ENCODE results near the gene TCF19. TPM values are rescaled to one million over a fixed set of nuclear protein-coding genes. Genes with fewer than 3 reads are reported as not detected.
"Not testable (repeated sequence)": the region's sequence is repeated elsewhere in the genome, so short reads cannot be mapped to it uniquely, and the experiment has no call there.

TCF19 gene
- total and polyA plus RNA-seq, 9 donors = 9.3 to 18.4 (median 13.4) TPM

DNA sequence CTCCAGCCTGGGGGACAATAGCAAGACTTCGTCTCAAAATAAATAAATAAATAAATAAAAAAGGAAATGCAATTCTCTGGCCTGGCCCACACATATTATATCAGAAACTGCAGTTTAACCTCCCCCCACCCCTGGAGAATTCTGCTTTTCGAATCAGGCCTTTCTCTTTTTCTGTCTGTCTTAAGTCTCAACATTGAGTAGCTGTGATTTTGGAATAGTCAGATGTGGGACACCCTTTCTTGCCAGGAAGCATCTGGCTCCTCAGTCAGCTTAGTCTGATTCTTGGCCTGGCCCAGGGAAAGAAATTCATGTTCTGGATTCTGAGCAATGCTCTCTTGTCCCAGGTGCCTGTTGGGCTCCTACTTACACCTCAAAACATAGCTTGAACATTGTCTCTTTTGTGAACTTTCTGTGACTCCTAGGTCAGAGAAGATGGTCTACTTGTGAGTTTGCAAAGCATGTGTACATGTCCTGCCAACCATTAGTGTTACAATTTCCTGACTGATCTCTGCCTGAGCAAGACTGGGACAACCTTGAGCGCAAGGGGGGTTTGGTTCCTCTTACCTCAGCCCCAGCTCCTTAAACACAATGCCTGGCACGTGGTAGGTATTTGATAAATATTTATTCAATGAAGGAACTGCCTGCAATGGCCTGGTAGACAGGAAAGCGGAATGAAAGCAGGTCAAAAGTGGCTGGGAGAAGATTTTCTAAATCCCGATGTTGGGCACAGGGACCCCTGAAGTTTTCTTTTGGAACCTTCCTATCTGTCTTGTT lies 35.9 kb downstream of the TCF19 start:
- Histone ChIP-seq H3K9me3 (replicated peaks; ENCODE audit: control insufficient read depth, low read depth, low read length) (no peaks in the 10 kb centered on the region), H3K27ac (ENCODE audit: low read length) (no peak overlapping the region), H3K4me3 (ENCODE audit: low read length) (no peak overlapping the region), H3K27me3 (ENCODE audit: control insufficient read depth, insufficient read depth, low read length) (no peaks in the 10 kb centered on the region), H3K36me3 (ENCODE audit: control insufficient read depth, insufficient read depth, low read length) (no peaks in the 10 kb centered on the region), H3K4me1 (ENCODE audit: control insufficient read depth, insufficient read depth, low read length) (peaks cover 9% of the 10 kb centered on the region)
- WGBS (ENCODE audit: insufficient coverage) = 83% methylated on average over 1 of the region's 6 CpGs
- DNase-seq = no peak

DNA sequence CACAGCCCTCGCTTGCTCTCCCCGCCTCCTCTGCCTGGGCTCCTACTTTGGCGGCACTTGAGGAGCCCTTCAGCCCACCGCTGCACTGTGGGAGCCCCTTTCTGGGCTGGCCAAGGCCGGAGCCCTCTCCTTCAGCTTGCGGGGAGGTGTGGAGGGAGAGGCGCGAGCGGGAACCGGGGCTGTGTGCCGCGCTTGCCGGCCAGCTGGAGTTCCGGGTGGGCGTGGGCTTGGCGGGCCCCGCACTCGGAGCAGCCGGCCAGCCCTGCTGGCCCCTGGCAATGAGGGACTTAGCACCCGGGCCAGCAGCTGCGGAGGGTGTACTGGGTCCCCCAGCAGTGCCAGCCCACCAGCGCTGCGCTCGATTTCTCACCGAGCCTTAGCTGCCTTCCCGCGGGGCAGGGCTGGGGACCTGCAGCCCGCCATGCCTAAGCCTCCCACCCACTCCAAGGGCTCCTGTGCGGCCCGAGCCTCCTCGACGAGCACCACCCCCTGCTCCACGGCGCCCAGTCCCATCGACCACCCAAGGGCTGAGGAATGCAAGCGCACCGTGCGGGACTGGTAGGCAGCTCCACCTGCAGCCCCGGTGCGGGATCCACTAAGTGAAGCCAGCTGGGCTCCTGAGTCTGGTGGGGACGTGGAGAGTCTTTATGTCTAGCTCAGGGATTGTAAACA lies 37.1 kb downstream of the TCF19 start:
- not testable (repeated sequence) for H3K4me3 ChIP-seq (ENCODE audit: low read length); H3K27me3 ChIP-seq (ENCODE audit: control insufficient read depth, insufficient read depth, low read length); H3K9me3 ChIP-seq (replicated peaks; ENCODE audit: control insufficient read depth, low read depth, low read length); H3K4me1 ChIP-seq (ENCODE audit: control insufficient read depth, insufficient read depth, low read length); H3K36me3 ChIP-seq (ENCODE audit: control insufficient read depth, insufficient read depth, low read length); DNase-seq; H3K27ac ChIP-seq (ENCODE audit: low read length)
- 92% methylated on average over 15 of the region's 41 CpGs for WGBS (ENCODE audit: insufficient coverage)

DNA sequence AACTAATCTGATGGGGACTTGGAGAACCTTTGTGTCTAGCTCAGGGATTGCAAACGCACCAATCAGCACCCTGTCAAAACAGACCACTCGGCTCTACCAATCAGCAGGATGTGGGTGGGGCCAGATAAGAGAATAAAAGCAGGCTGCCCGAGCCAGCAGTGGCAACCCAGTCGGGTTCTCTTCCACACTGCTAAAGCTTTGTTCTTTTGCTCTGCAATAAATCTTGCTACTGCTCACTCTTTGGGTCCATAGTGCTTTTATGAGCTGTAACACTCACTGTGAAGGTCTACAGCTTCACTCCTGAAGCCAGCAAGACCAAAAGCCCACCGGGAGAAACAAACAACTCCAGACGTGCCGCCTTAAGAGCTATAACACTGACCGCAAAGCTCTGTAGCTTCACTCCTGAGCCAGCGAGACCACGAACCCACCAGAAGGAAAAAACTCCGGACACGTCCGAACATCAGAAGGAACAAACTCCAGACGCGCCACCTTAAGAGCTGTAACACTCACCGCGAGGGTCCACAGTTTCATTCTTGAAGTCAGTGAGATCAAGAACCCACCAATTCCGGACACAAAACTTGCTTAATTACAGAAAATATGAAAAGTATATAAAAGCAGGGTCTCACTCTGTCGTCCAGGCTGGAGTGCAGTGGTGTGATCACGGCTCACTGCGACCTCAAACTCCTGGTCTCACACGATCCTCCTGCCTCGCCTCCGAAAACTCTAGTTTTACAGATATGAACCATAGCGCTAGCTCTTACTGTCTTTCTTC lies 38.0 kb downstream of the TCF19 start:
- 53% methylated on average over 9 of the region's 25 CpGs for whole genome bisulfite sequencing (ENCODE audit: insufficient coverage)
- H3K27me3 ChIP-seq (ENCODE audit: control insufficient read depth, insufficient read depth, low read length); H3K9me3 ChIP-seq (replicated peaks; ENCODE audit: control insufficient read depth, low read depth, low read length); H3K36me3 ChIP-seq (ENCODE audit: control insufficient read depth, insufficient read depth, low read length); H3K4me1 ChIP-seq (ENCODE audit: control insufficient read depth, insufficient read depth, low read length); DNase-seq: not testable (repeated sequence)
- H3K27ac ChIP-seq (ENCODE audit: low read length) = peak overlapping the region; percentile 96
- peak overlapping the region; percentile 77 for H3K4me3 ChIP-seq (ENCODE audit: low read length)

DNA sequence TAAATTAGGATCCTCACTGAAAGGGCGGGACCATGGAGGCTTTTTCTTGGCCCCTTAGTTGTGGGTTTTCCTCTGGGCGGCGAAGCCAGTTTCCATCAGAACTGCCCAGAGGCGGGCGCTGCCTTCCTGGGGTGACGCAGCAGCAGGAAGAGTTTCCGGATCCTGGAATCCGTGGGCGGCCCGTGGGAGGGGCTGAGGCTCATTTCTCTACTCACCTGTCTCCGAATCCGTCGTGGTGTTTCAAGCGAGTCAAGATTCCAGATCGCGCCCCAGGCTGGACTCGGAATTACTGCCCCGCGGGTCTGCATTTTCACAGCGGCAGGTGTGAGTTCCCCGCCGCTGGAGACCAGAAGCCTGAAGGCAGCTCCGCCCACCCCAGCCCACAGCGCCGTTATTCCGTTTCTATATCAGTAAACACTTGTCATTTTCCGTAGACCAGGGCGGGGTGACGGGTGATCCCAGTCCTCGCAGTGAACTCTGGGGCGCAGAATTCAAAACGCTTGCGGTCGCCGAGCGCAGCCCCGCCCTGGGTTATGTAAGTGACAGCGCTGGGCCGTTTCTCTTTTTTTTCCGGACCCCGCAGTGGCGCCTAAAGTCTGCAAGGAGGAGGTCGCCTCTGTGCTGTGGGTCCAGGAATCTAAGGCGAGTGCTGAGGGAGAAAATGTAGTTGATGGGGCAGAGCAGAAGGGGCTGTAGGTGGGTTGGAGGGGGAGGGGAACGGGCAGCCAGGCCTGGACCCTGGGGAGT lies 39.3 kb downstream of the TCF19 start:
- peak overlapping the region; percentile 96 for H3K27ac ChIP-seq (ENCODE audit: low read length)
- peaks cover 13% of the 10 kb centered on the region for H3K4me1 ChIP-seq (ENCODE audit: control insufficient read depth, insufficient read depth, low read length)
- H3K36me3 ChIP-seq (ENCODE audit: control insufficient read depth, insufficient read depth, low read length) = no peaks in the 10 kb centered on the region
- H3K27me3 ChIP-seq (ENCODE audit: control insufficient read depth, insufficient read depth, low read length) = no peaks in the 10 kb centered on the region
- H3K9me3 ChIP-seq (replicated peaks; ENCODE audit: control insufficient read depth, low read depth, low read length) = no peaks in the 10 kb centered on the region
- WGBS (ENCODE audit: insufficient coverage) = under 1% methylated on average over 41 of the region's 45 CpGs
- DNase-seq = peak; percentile 92
- H3K4me3 ChIP-seq (ENCODE audit: low read length) = peak overlapping the region; percentile 77

DNA sequence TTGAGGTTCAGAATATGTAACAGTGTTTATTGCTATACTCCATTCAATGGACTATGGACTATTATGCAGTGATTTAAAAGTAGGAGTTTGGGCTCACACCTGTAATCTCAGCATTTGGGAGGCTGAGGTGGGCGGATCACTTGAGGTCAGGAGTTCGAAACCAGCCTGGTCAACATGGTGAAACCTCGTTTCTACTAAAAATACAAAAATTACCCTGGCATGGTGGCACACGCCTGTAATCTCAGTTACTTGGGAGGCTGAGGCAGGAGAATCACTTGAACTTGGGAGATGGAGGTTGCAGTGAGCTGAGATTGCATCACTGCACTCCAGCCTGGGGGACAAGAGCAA lies 40.7 kb downstream of the TCF19 start:
- no CpG with 5 or more reads among the region's 4 CpGs for WGBS (ENCODE audit: insufficient coverage)
- DNase-seq; H3K36me3 ChIP-seq (ENCODE audit: control insufficient read depth, insufficient read depth, low read length); H3K27me3 ChIP-seq (ENCODE audit: control insufficient read depth, insufficient read depth, low read length); H3K9me3 ChIP-seq (replicated peaks; ENCODE audit: control insufficient read depth, low read depth, low read length); H3K27ac ChIP-seq (ENCODE audit: low read length); H3K4me3 ChIP-seq (ENCODE audit: low read length): not testable (repeated sequence)
- H3K4me1 ChIP-seq (ENCODE audit: control insufficient read depth, insufficient read depth, low read length) = peaks cover 13% of the 10 kb centered on the region

DNA sequence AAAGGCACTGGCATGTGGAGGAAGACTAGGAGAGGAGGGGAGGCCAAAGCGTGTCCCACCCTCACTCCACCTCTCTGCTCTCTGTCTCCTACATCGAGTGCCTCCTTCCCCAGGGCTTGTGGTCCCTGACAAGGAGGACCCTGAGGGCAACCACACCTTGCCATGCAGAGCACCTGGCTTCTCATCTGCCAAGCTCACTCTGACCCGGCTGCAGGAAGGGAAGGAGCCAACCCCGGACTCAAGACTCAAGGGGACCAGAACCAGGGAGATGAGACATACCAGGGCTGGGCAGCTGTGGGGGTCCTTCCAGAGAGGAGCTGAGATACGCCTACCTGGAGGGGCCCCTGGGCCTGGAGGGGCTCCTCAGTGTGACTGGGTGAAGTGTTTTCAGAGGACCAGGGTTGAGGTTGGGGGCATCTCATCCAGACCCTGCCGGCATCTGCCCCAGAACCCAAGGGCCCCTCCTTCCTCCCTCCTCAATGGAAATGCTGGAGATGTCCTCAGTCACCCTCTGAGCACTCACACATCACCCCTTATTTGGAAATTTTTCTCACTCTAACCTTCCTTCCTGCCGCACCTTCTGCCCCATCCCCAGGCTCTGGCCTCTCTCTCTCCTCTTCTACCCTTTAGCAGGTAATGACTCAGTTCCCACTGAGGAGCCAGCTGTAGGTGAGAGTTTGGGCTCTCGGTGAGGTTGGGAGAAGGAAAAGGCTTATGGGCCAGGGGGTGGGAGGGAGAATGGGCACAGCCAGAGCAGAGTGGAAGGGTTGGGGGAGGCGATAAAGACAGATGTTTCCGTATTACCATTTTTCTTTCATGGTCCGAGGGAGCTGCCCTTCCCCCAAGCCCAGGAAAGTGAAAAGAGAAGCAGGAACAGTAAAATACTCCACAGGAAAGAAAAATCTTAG lies 44.1 kb downstream of the TCF19 start:
- Histone ChIP-seq H3K27me3 (ENCODE audit: control insufficient read depth, insufficient read depth, low read length) (no peaks in the 10 kb centered on the region), H3K36me3 (ENCODE audit: control insufficient read depth, insufficient read depth, low read length) (no peaks in the 10 kb centered on the region), H3K4me3 (ENCODE audit: low read length) (no peak overlapping the region), H3K4me1 (ENCODE audit: control insufficient read depth, insufficient read depth, low read length) (peaks cover 9% of the 10 kb centered on the region), H3K27ac (ENCODE audit: low read length) (no peak overlapping the region), H3K9me3 (replicated peaks; ENCODE audit: control insufficient read depth, low read depth, low read length) (no peaks in the 10 kb centered on the region)
- no peak for DNase-seq
- WGBS (ENCODE audit: insufficient coverage) = 49% methylated on average over 3 of the region's 11 CpGs

DNA sequence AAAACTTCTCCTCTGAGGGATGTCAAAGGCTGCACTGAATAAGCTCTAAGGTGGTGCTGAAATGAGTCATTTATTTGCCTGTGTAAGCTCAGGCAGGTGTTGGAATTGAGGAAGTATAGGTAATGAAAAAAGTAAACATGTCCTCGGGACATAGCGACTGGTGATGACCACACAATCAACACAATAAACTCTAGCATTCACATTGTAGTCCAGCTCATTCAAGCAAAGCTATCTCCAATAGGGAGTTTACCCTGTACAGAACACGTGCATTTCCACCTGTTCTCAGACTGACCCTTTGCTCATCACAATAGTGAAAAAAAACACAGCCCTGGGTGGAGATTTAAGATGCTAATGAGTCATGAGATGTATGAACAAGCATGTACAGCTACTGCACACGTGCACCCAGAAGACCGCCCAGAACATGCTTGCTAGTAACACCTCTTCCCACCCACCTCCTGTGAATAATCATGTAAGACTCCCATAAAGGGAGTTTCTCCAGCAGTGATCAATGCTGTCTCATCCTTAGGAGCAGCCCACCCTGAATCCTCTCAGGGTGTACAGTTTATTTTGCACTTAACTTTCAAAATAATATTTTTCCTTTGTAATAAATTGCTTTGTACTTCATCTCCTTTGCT lies 45.1 kb downstream of the TCF19 start:
- Histone ChIP-seq H3K9me3 (replicated peaks; ENCODE audit: control insufficient read depth, low read depth, low read length) (no peaks in the 10 kb centered on the region), H3K27me3 (ENCODE audit: control insufficient read depth, insufficient read depth, low read length) (no peaks in the 10 kb centered on the region), H3K36me3 (ENCODE audit: control insufficient read depth, insufficient read depth, low read length) (no peaks in the 10 kb centered on the region), H3K4me1 (ENCODE audit: control insufficient read depth, insufficient read depth, low read length) (peaks cover 4% of the 10 kb centered on the region), H3K27ac (ENCODE audit: low read length) (peak overlapping the region; percentile 16), H3K4me3 (ENCODE audit: low read length) (peak overlapping the region; percentile 2)
- no peak for DNase-seq
- no CpG with 5 or more reads among the region's 5 CpGs for WGBS (ENCODE audit: insufficient coverage)

DNA sequence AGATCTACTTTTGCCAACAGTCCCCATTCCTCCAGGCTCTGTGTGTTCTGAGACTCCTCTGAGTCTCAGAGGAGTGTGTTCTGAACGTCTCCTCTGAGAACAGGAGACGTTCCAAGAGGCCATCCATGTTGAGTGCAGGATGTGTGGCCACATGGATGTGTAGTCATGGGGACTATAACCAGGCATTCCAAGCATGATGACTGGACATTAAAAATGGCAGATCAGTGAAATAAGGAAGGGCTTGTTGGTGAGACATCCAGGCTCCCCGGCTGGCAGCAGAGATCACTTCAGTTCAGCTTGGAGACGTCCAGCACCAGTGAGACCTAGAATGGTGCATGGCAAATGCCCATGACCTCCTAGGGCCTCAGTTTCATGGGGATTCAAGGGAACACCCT lies 46.4 kb downstream of the TCF19 start:
- Histone ChIP-seq H3K36me3 (ENCODE audit: control insufficient read depth, insufficient read depth, low read length) (no peaks in the 10 kb centered on the region), H3K27ac (ENCODE audit: low read length) (no peak overlapping the region), H3K27me3 (ENCODE audit: control insufficient read depth, insufficient read depth, low read length) (no peaks in the 10 kb centered on the region), H3K9me3 (replicated peaks; ENCODE audit: control insufficient read depth, low read depth, low read length) (no peaks in the 10 kb centered on the region), H3K4me1 (ENCODE audit: control insufficient read depth, insufficient read depth, low read length) (peaks cover 4% of the 10 kb centered on the region), H3K4me3 (ENCODE audit: low read length) (no peak overlapping the region)
- DNase-seq = no peak
- 79% methylated on average over 2 of the region's 4 CpGs for WGBS (ENCODE audit: insufficient coverage)

DNA sequence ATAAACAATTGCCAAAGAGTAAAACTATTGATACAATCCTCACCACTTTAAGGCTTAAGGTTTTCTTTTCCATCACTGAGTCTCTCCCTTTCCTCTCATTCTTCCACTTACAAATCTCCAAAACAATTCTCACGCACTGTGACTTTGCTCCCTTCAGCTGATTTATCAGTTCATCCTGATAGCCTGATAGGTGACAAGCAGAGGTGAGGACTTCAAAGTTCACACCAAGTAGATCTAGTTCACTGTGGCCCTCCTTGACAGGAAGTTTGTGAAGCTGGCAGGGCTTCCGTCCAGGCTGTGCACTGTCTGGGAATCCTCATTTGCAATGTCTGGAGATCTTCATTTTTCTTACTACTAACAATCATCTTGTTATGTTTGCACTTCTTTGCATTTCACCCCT lies 47.2 kb downstream of the TCF19 start:
- 50% methylated on average over 1 of the region's 2 CpGs for WGBS (ENCODE audit: insufficient coverage)
- no peaks in the 10 kb centered on the region for H3K9me3 ChIP-seq (replicated peaks; ENCODE audit: control insufficient read depth, low read depth, low read length)

More for the DNA sequence above, 47.2 kb downstream of the TCF19 start:
- Histone ChIP-seq H3K4me3 (ENCODE audit: low read length) (no peak overlapping the region), H3K36me3 (ENCODE audit: control insufficient read depth, insufficient read depth, low read length) (no peaks in the 10 kb centered on the region), H3K27ac (ENCODE audit: low read length) (no peak overlapping the region), H3K27me3 (ENCODE audit: control insufficient read depth, insufficient read depth, low read length) (no peaks in the 10 kb centered on the region), H3K4me1 (ENCODE audit: control insufficient read depth, insufficient read depth, low read length) (peaks cover 4% of the 10 kb centered on the region)
- DNase-seq = no peak
